Activated CD8-positive, alpha-beta memory T cell treated with anti-CD3 and anti-CD28 coated beads for 1 hour (primary cell): Measurements from ENCODE around the gene RTN4.
"Not testable (repeated sequence)": the region's sequence is repeated elsewhere in the genome, so short reads cannot be mapped to it uniquely, and the experiment has no call there.

ENCODE experiments used
- DNase-seq, 2 donors: peaks; one replicate each; pipeline ENCODE4 v3.0.0-alpha.2; 2020; ENCODE audit warnings: low read depth in 1 of 2; ENCODE audit errors: extremely low read depth in 1 of 2

The RTN4 gene

GRCh38 chr2:55050100-55050994 is at the start of gene RTN4:
TSS of gene RTN4 (minus strand) at chr2:55050451. CDS start at chr2:55050300, 151 bp downstream.
- DNase-seq: peak; percentile 95 to 96

- no peak for DNase-seq
Observed at GRCh38 chr2:55099493-55099877, 49.2 kb upstream of the RTN4 start.

- no peak for DNase-seq
Observed at GRCh38 chr2:55097461-55098410, 47.5 kb upstream of the RTN4 start.

GRCh38 chr2:55097082-55097460 is 46.8 kb upstream of the RTN4 start:
- no peak for DNase-seq

- no peak for DNase-seq
Observed at GRCh38 chr2:55096586-55096985, 46.3 kb upstream of the RTN4 start.

GRCh38 chr2:55093381-55093780 is 43.1 kb upstream of the RTN4 start:
- no peak for DNase-seq

- no peak for DNase-seq
Observed at GRCh38 chr2:55092439-55092838, 42.2 kb upstream of the RTN4 start.

GRCh38 chr2:55091681-55092080 is 41.4 kb upstream of the RTN4 start:
- not testable (repeated sequence) for DNase-seq

- DNase-seq: no peak
Observed at GRCh38 chr2:55090702-55091101, 40.5 kb upstream of the RTN4 start.

- no peak for DNase-seq
Observed at GRCh38 chr2:55089726-55090125, 39.5 kb upstream of the RTN4 start.

- no peak for DNase-seq
Observed at GRCh38 chr2:55088400-55088799, 38.1 kb upstream of the RTN4 start.

GRCh38 chr2:55087936-55088335 is 37.7 kb upstream of the RTN4 start:
- no peak for DNase-seq

GRCh38 chr2:55087501-55087900 is 37.2 kb upstream of the RTN4 start:
- DNase-seq: no peak

GRCh38 chr2:55085113-55086040 is 35.1 kb upstream of the RTN4 start:
- no peak for DNase-seq

GRCh38 chr2:55084641-55085040 is 34.4 kb upstream of the RTN4 start:
- no peak for DNase-seq

GRCh38 chr2:55080204-55080738 is 30.0 kb upstream of the RTN4 start:
- DNase-seq: no peak

- DNase-seq: no peak
Observed at GRCh38 chr2:55078956-55079355, 28.7 kb upstream of the RTN4 start.

- no peak for DNase-seq
Observed at GRCh38 chr2:55076721-55077120, 26.5 kb upstream of the RTN4 start.

- DNase-seq: not testable (repeated sequence)
Observed at GRCh38 chr2:55076019-55076418, 25.8 kb upstream of the RTN4 start.
